Kidney (tissue), 14 donors: ENCODE results near the gene UBE2D2. TPM values are rescaled to one million over a fixed set of nuclear protein-coding genes. Genes with fewer than 3 reads are reported as not detected.
A peak's percentile ranks its signal among the peaks of the same experiment; 100 is the strongest.

Source experiments
- DNase-seq, 5 donors: peaks; one replicate each; pipeline ENCODE4 v3.0.0-alpha.2; 2013 to 2020
- FAIRE-seq: peaks from 2 replicates; lab custom pipeline; 2012; peaks lifted over from hg19 to GRCh38; lab: Jason Lieb, UNC
- H3K27ac ChIP-seq, 2 donors: one replicate each; pipeline ENCODE4 v1.7.0; 2013; ENCODE audit warnings: low read depth in 2 of 2, low read length in 2 of 2, inconsistent platforms in 1 of 2
- H3K27me3 ChIP-seq: one replicate; pipeline ENCODE4 v1.7.1; 2013; ENCODE audit warnings: low read length, inconsistent platforms; ENCODE audit not compliant: control insufficient read depth, insufficient read depth
- H3K36me3 ChIP-seq, 3 donors: one replicate each; pipeline versions ENCODE4 v1.7.0 to v1.7.1; 2013; ENCODE audit warnings: low read length in 3 of 3, control low read depth in 1 of 3, inconsistent platforms in 1 of 3; ENCODE audit not compliant: insufficient read depth in 3 of 3, control insufficient read depth in 2 of 3
- H3K4me1 ChIP-seq, 3 donors: one replicate each; pipeline versions ENCODE4 v1.7.0 to v1.7.1; 2013; ENCODE audit warnings: low read length in 3 of 3, inconsistent platforms in 1 of 3, low read depth in 1 of 3; ENCODE audit not compliant: control insufficient read depth in 2 of 3, insufficient read depth in 2 of 3
- H3K4me3 ChIP-seq, 3 donors: one replicate each; pipeline versions ENCODE4 v1.7.0 to v1.8.1; 2013; ENCODE audit warnings: low read length in 3 of 3, control low read depth in 1 of 3, inconsistent platforms in 1 of 3
- H3K9ac ChIP-seq, 3 donors: one replicate each; pipeline versions ENCODE4 v1.7.0 to v1.7.1; 2013; ENCODE audit warnings: low read length in 3 of 3, control low read depth in 1 of 3, inconsistent platforms in 1 of 3
- H3K9me3 ChIP-seq, 3 donors: one replicate each; pipeline versions ENCODE4 v1.7.0 to v1.7.1; 2013; ENCODE audit warnings: low read length in 3 of 3, control low read depth in 1 of 3, inconsistent platforms in 1 of 3; ENCODE audit not compliant: control insufficient read depth in 2 of 3, insufficient read depth in 1 of 3
- intact Hi-C: fragments of 100-400 bp; cut with DNase I; formaldehyde crosslinking; loops from one replicate; pipeline ENCODE4 v1.11.1; 2022
- polyA plus RNA-seq: library from polyadenylated mRNA; stranded (reverse); fragments of 350-450 nt; fragmentation: Illumina TruSeq; extraction: RNeasy Lipid Tissue Mini Kit (QIAGEN cat#74804); gene quantifications from one replicate; pipeline ENCODE4 v1.2.3, GENCODE V29; 2014; ENCODE audit warnings: low read depth, low replicate concordance; ENCODE audit not compliant: insufficient read depth
- total RNA-seq: library from RNA; stranded (reverse); fragmentation: NEBNext Ultra II Directional; extraction: Animal tissue kit (Norgen Biotek cat#: 25700); gene quantifications from one replicate; pipeline ENCODE4 v1.2.1, GENCODE V29; 2021
- TF ChIP-seq, protein P1 (sequence below): IDR thresholded peaks from 3 replicates; pipeline ENCODE4 v1.5.1; 2012; ENCODE audit warnings: mild to moderate bottlenecking, moderate library complexity, borderline replicate concordance; ENCODE audit not compliant: insufficient read depth; ENCODE audit errors: extremely low read depth
- donor health status: control.
- donor health status: control.
- donor health status: control.
- donor health status: control.
- donor health status: control.
- donor health status: DM: yes; HTN: yes; CAD: no.
- donor health status: Normal renal cell carcinoma (clear cell type).

The UBE2D2 gene
- total and polyA plus RNA-seq, 2 donors from 2014 or later, result 118 to 131 TPM

DNA sequence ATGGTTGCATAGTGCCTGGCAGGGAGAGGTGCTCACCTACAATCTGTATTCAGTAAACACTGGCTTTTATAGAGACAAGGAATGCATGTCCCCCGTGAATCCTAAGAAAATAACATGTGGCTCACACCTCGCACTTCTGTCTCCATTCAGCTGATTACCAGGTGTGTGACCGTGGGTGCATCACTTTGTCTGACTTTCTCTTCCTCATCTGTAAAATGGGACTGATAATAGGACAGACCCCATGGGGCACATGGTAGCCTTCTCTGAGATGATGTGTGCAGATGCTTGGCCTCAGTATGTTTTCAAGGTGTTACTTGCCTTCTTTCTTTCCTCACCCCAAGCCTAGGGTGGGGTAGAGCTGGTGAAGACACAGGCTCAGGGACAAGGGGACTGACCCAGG, 93.3 kb downstream of the UBE2D2 start:
- FAIRE-seq (no peak), DNase-seq (no peak)
- Histone ChIP-seq H3K27me3 (no peaks in the 10 kb centered on the region), H3K36me3 (no peaks in the 10 kb centered on the region), H3K27ac (peak overlapping the region; percentile 89 to 90), H3K9me3 (no peaks in the 10 kb centered on the region), H3K4me1 (peaks cover 15 to 72% (median 68%) of the 10 kb centered on the region in 3 donors), H3K9ac (peak overlapping the region in 2 of 3 donors; percentile 20 to 65), H3K4me3 (peak overlapping the region in 2 of 3 donors; percentile 1 to 53)
- TF ChIP-seq, protein P1, sequence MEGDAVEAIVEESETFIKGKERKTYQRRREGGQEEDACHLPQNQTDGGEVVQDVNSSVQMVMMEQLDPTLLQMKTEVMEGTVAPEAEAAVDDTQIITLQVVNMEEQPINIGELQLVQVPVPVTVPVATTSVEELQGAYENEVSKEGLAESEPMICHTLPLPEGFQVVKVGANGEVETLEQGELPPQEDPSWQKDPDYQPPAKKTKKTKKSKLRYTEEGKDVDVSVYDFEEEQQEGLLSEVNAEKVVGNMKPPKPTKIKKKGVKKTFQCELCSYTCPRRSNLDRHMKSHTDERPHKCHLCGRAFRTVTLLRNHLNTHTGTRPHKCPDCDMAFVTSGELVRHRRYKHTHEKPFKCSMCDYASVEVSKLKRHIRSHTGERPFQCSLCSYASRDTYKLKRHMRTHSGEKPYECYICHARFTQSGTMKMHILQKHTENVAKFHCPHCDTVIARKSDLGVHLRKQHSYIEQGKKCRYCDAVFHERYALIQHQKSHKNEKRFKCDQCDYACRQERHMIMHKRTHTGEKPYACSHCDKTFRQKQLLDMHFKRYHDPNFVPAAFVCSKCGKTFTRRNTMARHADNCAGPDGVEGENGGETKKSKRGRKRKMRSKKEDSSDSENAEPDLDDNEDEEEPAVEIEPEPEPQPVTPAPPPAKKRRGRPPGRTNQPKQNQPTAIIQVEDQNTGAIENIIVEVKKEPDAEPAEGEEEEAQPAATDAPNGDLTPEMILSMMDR, result no peak
- intact Hi-C loops, result no loop called here

DNA sequence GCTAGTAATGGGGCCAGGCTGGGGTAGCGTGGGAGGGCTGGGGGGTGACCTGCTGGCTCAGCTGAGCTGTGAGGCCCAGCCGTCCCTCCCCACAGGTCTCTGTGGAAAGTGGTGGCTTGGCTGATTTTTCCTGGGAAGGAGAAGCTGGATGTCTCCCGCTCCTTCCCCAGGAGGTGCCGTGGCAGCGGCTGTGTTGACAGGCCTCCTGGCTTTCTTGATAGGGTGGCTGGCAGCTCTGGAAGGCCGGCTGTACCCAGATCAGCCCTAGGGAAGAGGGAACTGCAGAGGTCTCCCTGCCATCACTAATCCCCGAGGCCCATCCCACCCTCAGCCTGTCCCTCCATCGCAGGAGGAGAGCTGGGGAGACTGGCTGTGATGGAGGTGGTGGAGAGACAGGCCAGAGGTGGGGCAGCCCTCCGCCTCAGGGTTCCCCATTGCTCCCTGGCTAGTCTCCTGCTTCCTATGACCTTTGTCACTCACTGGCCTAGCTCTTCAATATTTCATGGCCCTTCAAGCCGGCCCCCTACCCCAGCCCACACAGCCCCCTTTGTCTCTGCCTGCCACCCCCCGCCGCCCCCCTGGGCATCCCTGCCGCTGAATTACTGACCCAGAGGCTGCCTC, 93.8 kb downstream of the UBE2D2 start:
- peak in 2 of 5 donors; percentile 63 to 66 for DNase-seq
- Histone ChIP-seq H3K9ac (peak overlapping the region in 2 of 3 donors; percentile 20 to 65), H3K27me3 (no peaks in the 10 kb centered on the region), H3K4me3 (peak overlapping the region in 1 of 3 donors; percentile 53), H3K4me1 (peaks cover 15 to 77% (median 71%) of the 10 kb centered on the region in 3 donors), H3K36me3 (no peaks in the 10 kb centered on the region), H3K9me3 (no peaks in the 10 kb centered on the region), H3K27ac (peak overlapping the region; percentile 89 to 90)
- FAIRE-seq, result no peak
- TF ChIP-seq, protein P1, result no peak
- intact Hi-C loops, result no loop called here

DNA sequence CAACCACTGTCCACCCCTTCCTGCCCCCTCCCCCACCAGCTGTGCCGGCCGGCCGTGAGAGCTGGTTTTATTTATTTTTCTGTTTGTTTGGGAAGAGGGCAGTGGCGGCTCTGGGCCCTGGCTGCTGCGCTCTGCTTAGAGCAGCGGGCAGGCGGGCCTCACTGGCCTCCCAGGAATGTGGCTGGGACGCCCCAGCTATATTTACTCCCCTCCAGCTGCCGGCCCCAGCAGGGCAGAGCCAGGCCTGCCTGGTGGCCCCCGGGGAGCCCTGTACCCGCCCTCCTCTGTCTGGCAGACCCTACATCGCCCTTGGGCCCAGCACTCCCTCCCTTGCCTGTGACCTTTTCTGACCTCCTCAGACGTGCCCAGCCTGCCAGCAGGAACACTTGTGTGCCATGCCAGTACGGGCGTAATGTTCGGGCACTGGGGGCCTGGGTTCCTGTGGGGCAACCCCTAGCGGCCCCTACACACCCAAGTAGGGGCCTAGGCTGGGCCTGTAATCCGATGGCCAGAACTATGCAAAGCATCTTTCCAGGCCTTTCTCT, 94.7 kb downstream of the UBE2D2 start:
- peaks cover 15 to 80% (median 74%) of the 10 kb centered on the region in 3 donors for H3K4me1 ChIP-seq
- peak overlapping the region in 2 of 3 donors; percentile 65 to 68 for H3K9ac ChIP-seq
- no peak overlapping the region for H3K4me3 ChIP-seq
- no peaks in the 10 kb centered on the region for H3K9me3 ChIP-seq
- TF ChIP-seq, protein P1, result no peak
- DNase-seq, result peak in 4 of 5 donors; percentile 71 to 91 (median 81)
- intact Hi-C loops, result no loop called here
- no peak for FAIRE-seq
- H3K27ac ChIP-seq, result peak overlapping the region; percentile 89 to 90
- H3K36me3 ChIP-seq, result no peaks in the 10 kb centered on the region
- H3K27me3 ChIP-seq, result no peaks in the 10 kb centered on the region
